GM21447 (cell line): ENCODE measurements around the gene XRN2.
"Not testable (repeated sequence)": the region's sequence is repeated elsewhere in the genome, so short reads cannot be mapped to it uniquely, and the experiment has no call there.

Experiments
- ATAC-seq: cut with Tn5 transposase; IDR thresholded peaks from one replicate; pipeline ENCODE4 v1.9.1; 2021; ENCODE audit not compliant: unreplicated experiment

XRN2 gene

GRCh38 chr20:21413996-21414395 lies 110.9 kb downstream of the XRN2 start:
- not testable (repeated sequence) for ATAC-seq

GRCh38 chr20:21419147-21419546 lies 116.0 kb downstream of the XRN2 start:
- not testable (repeated sequence) for ATAC-seq

DNA sequence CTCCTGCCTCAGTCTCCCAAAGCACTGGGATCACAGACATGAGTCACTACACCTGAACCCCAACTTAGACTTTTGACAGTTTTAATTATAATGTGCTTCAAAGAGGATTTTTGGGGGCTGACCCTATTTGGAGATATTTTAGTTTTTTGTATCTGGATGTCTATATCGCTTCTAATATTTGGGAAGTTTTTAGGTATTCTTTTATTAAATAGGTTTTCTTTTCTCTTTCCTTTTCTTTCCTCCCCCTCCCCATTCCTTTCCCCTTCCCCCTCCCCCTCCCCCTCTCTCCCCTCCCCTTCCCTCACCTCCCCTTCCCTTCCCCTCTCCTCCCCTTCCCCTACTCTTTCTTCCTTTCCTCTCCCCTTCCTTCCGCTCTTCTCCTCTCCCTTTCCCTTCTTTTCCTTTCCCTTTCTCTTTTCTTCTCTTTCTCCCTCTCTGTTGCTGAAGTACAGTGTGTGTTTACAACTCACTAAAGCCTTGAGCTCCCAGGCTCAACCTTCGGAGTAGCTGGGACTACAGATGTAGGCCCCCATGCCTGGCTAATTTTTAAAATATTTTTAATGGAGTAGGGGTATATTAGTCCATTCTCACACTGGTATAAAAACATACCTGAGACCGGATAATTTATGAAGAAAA lies 118.6 kb downstream of the XRN2 start:
- no peak for ATAC-seq

DNA sequence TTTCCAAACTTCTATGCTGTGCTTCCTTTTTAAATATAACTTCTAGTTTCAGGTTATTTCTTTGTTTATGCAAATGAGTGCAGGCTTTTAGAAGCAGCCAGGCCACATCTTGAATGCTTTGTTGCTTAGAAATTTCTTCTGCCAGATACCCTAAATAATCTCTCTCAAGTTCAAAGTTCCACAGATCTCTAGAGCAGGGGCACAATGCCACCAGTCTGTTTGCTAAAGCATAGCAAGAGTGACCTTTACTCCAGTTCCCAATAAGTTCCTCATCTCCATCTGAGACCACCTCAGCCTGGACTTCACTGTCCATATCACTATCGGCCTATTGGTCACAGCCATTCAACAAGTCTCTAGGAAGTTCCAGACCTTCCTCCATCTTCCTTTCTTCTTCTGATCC lies 120.6 kb downstream of the XRN2 start:
- ATAC-seq, result not testable (repeated sequence)

DNA sequence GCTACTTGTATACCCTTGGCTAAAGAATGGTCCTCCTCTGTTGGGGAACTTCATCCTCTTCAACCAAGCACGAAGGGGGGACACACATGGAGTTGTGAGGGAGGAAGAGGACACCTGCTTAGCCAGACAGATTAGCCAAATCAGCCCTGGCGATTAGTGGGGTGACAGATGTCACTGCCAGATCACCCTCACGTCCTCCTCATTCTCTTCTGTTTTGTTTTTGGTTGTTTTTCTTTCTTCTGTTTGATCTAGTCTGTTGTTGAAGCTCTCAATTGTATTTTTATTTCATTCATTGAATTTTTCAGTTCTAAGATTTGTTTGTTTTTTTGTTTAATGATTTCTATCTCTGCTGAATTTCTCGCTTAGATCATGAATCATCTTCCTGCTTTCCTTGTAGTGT lies 121.7 kb downstream of the XRN2 start:
- ATAC-seq, result no peak

DNA sequence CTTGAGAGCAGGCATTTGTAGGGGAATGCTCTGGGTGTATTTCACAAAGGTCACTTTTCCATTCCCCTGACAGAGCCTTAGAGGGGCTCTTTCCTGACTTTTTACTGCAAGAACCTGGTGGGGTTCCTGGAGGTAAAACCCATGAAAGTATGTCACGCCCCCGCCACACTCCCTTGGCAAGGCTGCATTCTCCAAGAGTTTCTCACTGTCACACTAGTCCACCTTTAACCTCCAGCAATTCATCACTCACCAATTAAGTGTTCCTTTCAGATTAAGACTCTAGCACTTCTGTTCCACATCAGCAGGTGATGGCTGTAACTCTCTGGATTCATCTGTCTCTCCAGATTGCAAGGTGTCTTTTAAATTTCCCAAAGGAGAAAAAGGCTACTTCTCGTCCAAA lies 126.9 kb downstream of the XRN2 start:
- ATAC-seq, result no peak

DNA sequence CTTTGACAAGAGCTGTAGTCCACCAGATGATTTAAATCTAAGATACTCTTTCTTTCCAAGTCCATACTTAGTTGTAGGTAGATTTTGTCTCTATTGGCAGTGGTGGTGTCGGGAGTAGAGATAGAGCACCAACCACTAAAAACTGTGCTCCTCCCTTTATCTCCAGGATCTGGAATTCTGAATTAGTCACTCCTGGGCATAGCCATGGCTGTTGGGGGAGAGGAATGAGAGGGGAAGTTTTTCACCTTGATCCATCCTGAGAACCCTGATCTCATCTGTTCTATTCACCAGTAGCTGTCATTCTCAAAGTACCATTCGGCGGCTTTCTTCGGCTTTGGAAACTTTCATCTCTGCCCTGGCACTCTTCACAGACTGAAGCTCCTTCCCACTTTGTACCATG lies 129.8 kb downstream of the XRN2 start:
- ATAC-seq, result no peak

GRCh38 chr20:21433329-21433890 lies 130.3 kb downstream of the XRN2 start:
- ATAC-seq, result no peak

- ATAC-seq, result no peak
Measured at GRCh38 chr20:21435576-21435975, 132.4 kb downstream of the XRN2 start.

DNA sequence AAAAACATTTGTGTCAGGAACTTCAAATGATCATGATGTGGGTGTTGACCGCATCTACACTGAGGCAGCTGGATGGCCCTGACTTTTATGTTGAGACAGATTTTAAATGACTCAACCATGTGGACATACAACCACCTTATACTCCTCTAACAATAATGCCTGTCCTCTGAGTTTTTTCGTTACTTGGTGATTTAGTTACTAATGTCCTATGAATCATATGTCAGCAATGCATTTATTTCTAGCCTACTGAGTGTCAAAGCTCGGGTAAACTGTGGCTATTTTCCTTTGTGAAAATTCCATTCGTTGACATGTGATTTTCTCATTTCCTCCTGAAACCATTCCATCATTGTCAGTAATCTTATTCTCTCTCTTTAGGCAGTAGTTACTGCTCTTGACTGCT lies 133.1 kb downstream of the XRN2 start:
- no peak for ATAC-seq

GRCh38 chr20:21437248-21437647 lies 134.1 kb downstream of the XRN2 start:
- no peak for ATAC-seq

DNA sequence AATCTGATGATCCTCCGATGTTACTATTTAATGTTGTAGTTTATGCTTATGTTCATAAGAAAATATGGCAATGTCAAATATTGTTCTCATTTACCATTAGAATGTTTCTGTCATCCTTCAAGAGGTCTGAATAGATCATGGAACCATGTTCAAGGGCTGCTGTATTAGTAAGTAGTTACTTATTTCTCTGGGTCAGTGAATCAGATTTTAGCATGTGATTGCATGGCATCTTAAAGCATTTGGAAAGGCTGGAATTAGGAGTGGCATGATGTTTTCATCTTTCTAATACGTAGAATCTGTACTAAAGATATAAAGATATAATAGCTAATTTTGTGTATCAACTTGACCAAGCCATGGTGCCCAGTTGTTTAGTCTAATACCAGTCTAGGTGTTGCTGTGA lies 134.7 kb downstream of the XRN2 start:
- ATAC-seq, result no peak
